Activated CD4-positive, alpha-beta T cell treated with anti-CD3 and anti-CD28 coated beads, Interleukin-2, amount 10 ng/mL, durations not matched to agents 24 days and 14 days (primary cell): ENCODE results near the gene SMAD7. TPM values are rescaled to one million over a fixed set of nuclear protein-coding genes. Genes with fewer than 3 reads are reported as not detected.
A peak's percentile ranks its signal among the peaks of the same experiment; 100 is the strongest.

Experiments
- DNase-seq: peaks from one replicate; pipeline ENCODE4 v3.0.0; 2022
- H3K27ac Mint-ChIP-seq: one replicate; pipeline ENCODE4 v1.8.0; 2022; ENCODE audit warnings: mild to moderate bottlenecking, mixed read lengths
- H3K27me3 Mint-ChIP-seq: one replicate; pipeline ENCODE4 v1.8.0; 2022; ENCODE audit warnings: mixed read lengths
- H3K36me3 Mint-ChIP-seq: one replicate; pipeline ENCODE4 v1.8.0; 2022; ENCODE audit warnings: low read depth, mild to moderate bottlenecking, mixed read lengths
- H3K4me1 Mint-ChIP-seq: one replicate; pipeline ENCODE4 v1.8.0; 2021; ENCODE audit warnings: mixed read lengths
- H3K4me3 Mint-ChIP-seq: one replicate; pipeline ENCODE4 v1.8.0; 2022; ENCODE audit warnings: mild to moderate bottlenecking, moderate library complexity, mixed read lengths
- H3K9me3 Mint-ChIP-seq: one replicate; pipeline ENCODE4 v1.8.0; 2021; ENCODE audit warnings: mixed read lengths
- intact Hi-C: fragments of 100-400 bp; cut with micrococcal nuclease; formaldehyde crosslinking; loops from one replicate; pipeline ENCODE4 v1.15.1; 2023
- total RNA-seq: library from RNA; stranded (reverse); gene quantifications from 2 replicates; pipeline ENCODE4 v1.2.3, GENCODE V29; 2022

The SMAD7 gene
- total RNA-seq, 1 donor from 2014 or later = 21.8 TPM

DNA sequence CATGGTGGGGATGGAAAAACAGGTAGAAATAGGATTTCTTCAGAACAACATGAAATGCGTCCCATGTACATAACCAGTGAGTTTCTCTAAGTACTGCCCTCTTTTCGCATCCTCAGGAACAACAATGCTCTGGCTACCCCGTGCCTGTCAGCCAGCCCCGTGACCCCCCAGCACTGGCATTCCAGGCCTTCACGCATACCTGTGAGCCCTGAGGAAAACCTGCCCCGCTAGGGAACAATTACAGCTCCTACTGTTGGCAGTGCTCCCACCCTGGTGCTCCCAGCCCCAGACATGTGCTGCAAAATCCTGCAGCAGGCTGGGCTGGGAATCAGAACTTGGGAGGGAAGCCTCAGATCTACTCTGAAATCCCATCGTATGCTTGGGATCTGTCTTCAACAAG is 9.1 kb downstream of the SMAD7 start:
- Mint-ChIP-seq H3K36me3 (peaks cover 70% of the 10 kb centered on the region), H3K4me1 (peaks cover 88% of the 10 kb centered on the region), H3K9me3 (no peaks in the 10 kb centered on the region), H3K27ac (peak overlapping the region; percentile 91), H3K4me3 (peak overlapping the region; percentile 82), H3K27me3 (no peaks in the 10 kb centered on the region)
- intact Hi-C loops = loop anchor here (1.0 to 10.0 kb wide), 3 partner anchors 8 to 543 kb away; partner anchors contain the start of gene C18orf32
- DNase-seq = no peak

GRCh38 chr18:48940854-48941611 is 9.7 kb downstream of the SMAD7 start:
- Mint-ChIP-seq H3K27me3 (no peaks in the 10 kb centered on the region), H3K4me1 (peaks cover 88% of the 10 kb centered on the region), H3K36me3 (peaks cover 71% of the 10 kb centered on the region), H3K4me3 (peak overlapping the region; percentile 82), H3K9me3 (no peaks in the 10 kb centered on the region), H3K27ac (peak overlapping the region; percentile 91)
- intact Hi-C loops = loop anchor here (1.0 to 10.0 kb wide), 3 partner anchors 8 to 544 kb away; partner anchors contain the start of gene C18orf32
- DNase-seq = peak; percentile 94

GRCh38 chr18:48939205-48940097 is 11.3 kb downstream of the SMAD7 start:
- Mint-ChIP-seq H3K27me3 (no peaks in the 10 kb centered on the region), H3K4me1 (peaks cover 84% of the 10 kb centered on the region), H3K4me3 (peak overlapping the region; percentile 82), H3K9me3 (no peaks in the 10 kb centered on the region), H3K27ac (peak overlapping the region; percentile 91), H3K36me3 (peaks cover 68% of the 10 kb centered on the region)
- no peak for DNase-seq
- intact Hi-C loops = loop anchor here (2.0 to 10.0 kb wide), 2 partner anchors 15 to 545 kb away; partner anchors contain the start of gene C18orf32

GRCh38 chr18:48938827-48939204 is 11.9 kb downstream of the SMAD7 start:
- intact Hi-C loops = no loop called here
- Mint-ChIP-seq H3K36me3 (peaks cover 63% of the 10 kb centered on the region), H3K9me3 (no peaks in the 10 kb centered on the region), H3K27me3 (no peaks in the 10 kb centered on the region), H3K4me3 (peak overlapping the region; percentile 43), H3K4me1 (peaks cover 84% of the 10 kb centered on the region), H3K27ac (peak overlapping the region; percentile 63)
- no peak for DNase-seq

- peaks cover 57% of the 10 kb centered on the region for H3K36me3 Mint-ChIP-seq
- H3K4me3 Mint-ChIP-seq = no peak overlapping the region
- intact Hi-C loops = no loop called here
- H3K9me3 Mint-ChIP-seq = no peaks in the 10 kb centered on the region
- H3K27me3 Mint-ChIP-seq = no peaks in the 10 kb centered on the region
- peak overlapping the region; percentile 63 for H3K27ac Mint-ChIP-seq
- peaks cover 84% of the 10 kb centered on the region for H3K4me1 Mint-ChIP-seq
- DNase-seq = no peak
Measured at GRCh38 chr18:48937869-48938750, 12.7 kb downstream of the SMAD7 start.

GRCh38 chr18:48935433-48935774 is 15.4 kb downstream of the SMAD7 start:
- peak overlapping the region; percentile 88 for H3K27ac Mint-ChIP-seq
- no peaks in the 10 kb centered on the region for H3K27me3 Mint-ChIP-seq
- intact Hi-C loops = no loop called here
- H3K4me3 Mint-ChIP-seq = peak overlapping the region; percentile 74
- peaks cover 45% of the 10 kb centered on the region for H3K36me3 Mint-ChIP-seq
- H3K9me3 Mint-ChIP-seq = no peaks in the 10 kb centered on the region
- peaks cover 83% of the 10 kb centered on the region for H3K4me1 Mint-ChIP-seq
- no peak for DNase-seq

GRCh38 chr18:48934723-48935432 is 15.9 kb downstream of the SMAD7 start:
- Mint-ChIP-seq H3K4me1 (peaks cover 82% of the 10 kb centered on the region), H3K4me3 (peak overlapping the region; percentile 74), H3K9me3 (no peaks in the 10 kb centered on the region), H3K27me3 (no peaks in the 10 kb centered on the region), H3K36me3 (peaks cover 40% of the 10 kb centered on the region), H3K27ac (peak overlapping the region; percentile 88)
- no peak for DNase-seq
- intact Hi-C loops = no loop called here

DNA sequence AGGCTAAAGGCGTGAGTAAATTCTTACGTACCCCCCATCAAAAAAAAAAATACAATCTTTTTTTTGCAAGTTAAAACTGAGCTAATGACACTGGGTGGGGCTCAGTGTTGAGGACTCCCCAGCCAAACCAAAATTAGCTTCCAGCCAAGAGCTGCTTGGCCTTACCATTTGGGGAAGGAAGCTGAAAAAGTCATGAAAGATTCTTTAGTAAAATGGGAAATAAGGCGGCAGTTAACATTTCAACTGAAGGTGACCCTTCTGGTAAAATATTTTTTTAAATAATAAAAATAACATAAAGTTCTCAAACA is 16.4 kb downstream of the SMAD7 start:
- intact Hi-C loops = no loop called here
- H3K27ac Mint-ChIP-seq = peak overlapping the region; percentile 98

GRCh38 chr18:48933578-48934414 is 17.0 kb downstream of the SMAD7 start:
- H3K27ac Mint-ChIP-seq = peak overlapping the region; percentile 98
- peaks cover 35% of the 10 kb centered on the region for H3K36me3 Mint-ChIP-seq
- no peak for DNase-seq
- H3K4me1 Mint-ChIP-seq = peaks cover 86% of the 10 kb centered on the region
- peak overlapping the region; percentile 84 for H3K4me3 Mint-ChIP-seq
- H3K27me3 Mint-ChIP-seq = no peaks in the 10 kb centered on the region
- H3K9me3 Mint-ChIP-seq = no peaks in the 10 kb centered on the region
- intact Hi-C loops = loop anchor here (2.0 kb wide), 1 partner anchor 99 kb away; no protein-coding TSS in a partner anchor

More for the DNA sequence above, 16.4 kb downstream of the SMAD7 start:
- H3K36me3 Mint-ChIP-seq = peaks cover 36% of the 10 kb centered on the region
- H3K4me1 Mint-ChIP-seq = peaks cover 82% of the 10 kb centered on the region
- no peaks in the 10 kb centered on the region for H3K27me3 Mint-ChIP-seq
- DNase-seq = no peak
- peak overlapping the region; percentile 74 for H3K4me3 Mint-ChIP-seq
- H3K9me3 Mint-ChIP-seq = no peaks in the 10 kb centered on the region

- intact Hi-C loops = loop anchor here (1.0 to 2.0 kb wide), 3 partner anchors 15 to 98 kb away; no protein-coding TSS in a partner anchor
- Mint-ChIP-seq H3K4me1 (peaks cover 86% of the 10 kb centered on the region), H3K9me3 (no peaks in the 10 kb centered on the region), H3K27ac (peak overlapping the region; percentile 98), H3K36me3 (peaks cover 31% of the 10 kb centered on the region), H3K4me3 (peak overlapping the region; percentile 84), H3K27me3 (no peaks in the 10 kb centered on the region)
- no peak for DNase-seq
Measured at GRCh38 chr18:48932822-48933510, 17.8 kb downstream of the SMAD7 start.

DNA sequence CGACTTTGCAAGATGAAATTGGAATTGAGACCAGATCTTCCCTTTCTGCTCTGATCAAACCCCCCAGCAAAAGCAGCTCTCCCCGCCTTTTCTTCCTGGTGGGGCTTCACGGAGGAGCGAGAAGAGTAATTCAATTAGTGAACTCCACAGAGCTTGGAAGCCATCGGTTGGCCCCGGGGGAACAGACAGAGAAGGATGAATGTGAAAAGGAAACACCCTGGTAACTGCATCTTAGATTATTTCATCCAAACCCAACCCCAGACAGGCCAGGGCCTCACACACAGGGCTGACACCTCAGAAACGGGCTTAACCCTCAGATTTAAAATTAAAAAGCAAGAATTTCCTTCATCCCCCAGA is 18.3 kb downstream of the SMAD7 start:
- intact Hi-C loops = loop anchor here (1.0 to 2.0 kb wide), 3 partner anchors 16 to 98 kb away; no protein-coding TSS in a partner anchor
- no peak for DNase-seq
- H3K27me3 Mint-ChIP-seq = no peaks in the 10 kb centered on the region
- peaks cover 85% of the 10 kb centered on the region for H3K4me1 Mint-ChIP-seq
- peaks cover 28% of the 10 kb centered on the region for H3K36me3 Mint-ChIP-seq
- no peaks in the 10 kb centered on the region for H3K9me3 Mint-ChIP-seq
- H3K4me3 Mint-ChIP-seq = peak overlapping the region; percentile 84
- peak overlapping the region; percentile 98 for H3K27ac Mint-ChIP-seq
